ENCODE data around the gene PIMREG.

PIMREG gene

DNA sequence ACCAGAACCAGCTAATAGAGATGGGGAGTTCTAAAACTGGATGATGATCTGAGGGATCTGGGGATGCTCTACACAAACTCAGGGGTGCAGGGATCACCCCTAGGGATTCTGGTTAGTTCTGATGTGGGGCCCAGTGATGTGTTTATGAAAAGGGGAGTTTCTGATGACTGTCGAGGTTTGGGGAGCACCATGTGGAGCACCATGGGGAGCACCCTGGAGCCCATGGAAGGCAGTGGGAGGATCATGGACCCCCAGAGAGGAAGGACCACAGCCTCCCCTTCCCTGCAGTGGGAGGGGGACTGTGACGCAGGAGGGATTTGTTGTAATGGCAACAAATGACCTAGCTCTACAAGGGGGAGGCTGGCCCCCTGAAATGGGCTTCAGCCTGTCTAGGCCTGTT, 18.4 kb downstream of the PIMREG start:
- no peaks in the 10 kb centered on the region for H3K9me3 Mint-ChIP-seq
- peaks cover 16% of the 10 kb centered on the region for H3K4me1 Mint-ChIP-seq (ENCODE audit: low read depth)
- no peak overlapping the region for H3K27ac Mint-ChIP-seq
- H3K36me3 Mint-ChIP-seq (ENCODE audit: low read depth) = no peaks in the 10 kb centered on the region
- no peak for DNase-seq
- no peaks in the 10 kb centered on the region for H3K27me3 Mint-ChIP-seq
- H3K4me3 Mint-ChIP-seq = no peak overlapping the region

DNA sequence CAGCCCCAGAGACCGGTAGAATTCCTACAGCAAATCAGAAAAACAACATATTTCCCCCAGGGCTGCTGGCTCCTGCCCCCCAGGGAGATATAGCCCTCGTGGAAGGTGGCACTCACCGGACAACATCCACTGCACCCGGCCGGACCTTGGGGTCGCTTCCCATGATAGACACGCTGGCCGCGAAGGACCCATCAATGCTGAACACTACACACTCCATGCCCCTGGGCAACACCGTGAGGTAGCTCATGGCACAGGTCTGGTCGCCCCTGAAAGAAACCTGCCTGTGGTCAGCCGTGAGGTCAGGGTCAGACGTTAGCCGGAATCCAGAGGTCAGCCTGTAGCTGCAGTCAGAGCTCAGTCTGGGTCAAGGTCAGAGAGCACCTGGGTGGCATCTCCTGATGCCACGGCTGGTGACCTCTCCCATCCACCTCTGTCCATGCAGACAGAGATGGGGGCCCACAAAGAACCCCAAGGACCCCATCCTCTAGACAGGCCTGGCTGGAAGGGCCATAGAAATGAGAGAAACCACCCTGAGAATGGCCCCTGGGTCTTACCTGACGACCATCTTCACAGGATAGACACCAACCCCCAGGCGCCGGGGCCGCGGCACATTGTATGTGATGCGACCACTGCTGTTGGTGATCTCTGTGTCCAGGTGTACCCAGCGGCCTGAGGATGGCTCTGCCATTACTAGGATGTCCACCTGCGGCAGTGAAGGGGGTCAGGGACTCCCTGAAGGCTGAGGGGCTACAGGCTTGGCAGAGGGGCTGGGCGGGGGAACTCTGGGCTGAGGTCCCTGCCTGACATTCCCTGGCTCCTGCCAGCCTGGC, 19.6 kb downstream of the PIMREG start:
- no peaks in the 10 kb centered on the region for H3K36me3 Mint-ChIP-seq (ENCODE audit: low read depth)
- H3K27me3 Mint-ChIP-seq = no peaks in the 10 kb centered on the region
- no peak for DNase-seq
- no peak overlapping the region for H3K4me3 Mint-ChIP-seq
- no peak overlapping the region for H3K27ac Mint-ChIP-seq
- H3K4me1 Mint-ChIP-seq (ENCODE audit: low read depth) = peaks cover 16% of the 10 kb centered on the region
- H3K9me3 Mint-ChIP-seq = no peaks in the 10 kb centered on the region

- no peak for DNase-seq
- Mint-ChIP-seq H3K27ac (no peak overlapping the region), H3K27me3 (no peaks in the 10 kb centered on the region), H3K4me1 (ENCODE audit: low read depth) (peaks cover 16% of the 10 kb centered on the region), H3K4me3 (no peak overlapping the region), H3K9me3 (no peaks in the 10 kb centered on the region), H3K36me3 (ENCODE audit: low read depth) (no peaks in the 10 kb centered on the region)
Observed at GRCh38 chr17:6464446-6465041, 20.3 kb downstream of the PIMREG start.

DNA sequence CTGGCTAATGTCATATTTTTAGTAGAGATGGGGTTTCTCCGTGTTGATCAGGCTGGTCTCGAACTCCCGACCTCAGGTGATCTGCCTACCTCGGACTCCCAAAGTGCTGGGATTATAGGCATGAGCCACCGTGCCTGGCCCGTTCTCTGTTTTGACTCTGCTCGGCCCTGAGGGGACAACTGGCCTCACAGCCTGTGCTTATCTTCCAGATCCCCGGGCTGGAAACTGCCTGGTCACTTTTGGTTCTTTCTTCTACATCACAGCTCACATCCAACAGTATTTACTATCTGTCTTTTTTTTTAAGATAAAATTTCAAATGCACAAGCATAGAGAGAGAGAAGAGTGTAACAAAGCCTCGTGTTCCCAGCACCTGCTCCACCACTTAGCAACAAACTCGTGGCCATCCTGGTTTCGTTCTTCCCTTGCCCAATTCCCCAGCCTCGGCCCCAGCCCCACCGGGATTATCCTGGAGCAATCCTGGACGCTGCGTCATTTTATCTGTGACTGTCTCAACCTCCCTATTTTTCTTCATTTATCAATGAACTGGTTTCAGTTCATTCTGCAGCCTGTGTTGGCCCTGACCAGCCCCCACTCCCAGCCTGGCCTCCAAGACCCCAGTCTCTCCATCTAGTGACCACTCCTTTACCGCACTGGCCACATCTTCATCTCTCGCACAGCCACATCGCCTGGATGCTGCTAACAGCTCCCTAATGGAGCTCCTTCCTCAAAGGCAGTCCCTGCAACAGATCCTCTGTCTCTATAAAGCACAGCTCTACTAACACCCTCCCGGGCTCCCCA, 21.1 kb downstream of the PIMREG start:
- H3K27ac Mint-ChIP-seq = no peak overlapping the region

DNA sequence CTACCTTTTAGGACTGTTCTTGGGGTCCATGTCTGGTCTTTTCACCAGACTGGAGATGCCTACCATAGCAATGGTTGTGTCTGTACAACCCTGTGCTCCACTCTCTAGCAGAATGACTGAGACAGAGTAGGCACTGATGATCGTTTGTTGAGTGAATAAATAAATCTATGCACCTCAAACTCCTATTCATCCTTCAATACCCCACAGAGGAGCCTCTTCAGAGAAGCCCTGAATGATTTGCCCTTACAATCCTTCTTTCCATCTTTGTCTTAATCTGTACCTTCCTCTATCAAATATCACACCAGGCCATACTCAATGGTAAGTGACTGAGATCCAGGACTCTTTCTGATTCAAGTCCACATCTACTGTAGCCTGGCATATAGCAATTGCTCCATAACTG, 23.3 kb downstream of the PIMREG start:
- no peak for DNase-seq
- Mint-ChIP-seq H3K4me1 (ENCODE audit: low read depth) (no peaks in the 10 kb centered on the region), H3K27ac (no peak overlapping the region), H3K36me3 (ENCODE audit: low read depth) (no peaks in the 10 kb centered on the region), H3K27me3 (no peaks in the 10 kb centered on the region), H3K4me3 (no peak overlapping the region), H3K9me3 (no peaks in the 10 kb centered on the region)

More for the DNA sequence above, 21.1 kb downstream of the PIMREG start:
- Mint-ChIP-seq H3K4me3 (no peak overlapping the region), H3K27me3 (no peaks in the 10 kb centered on the region), H3K36me3 (ENCODE audit: low read depth) (no peaks in the 10 kb centered on the region), H3K9me3 (no peaks in the 10 kb centered on the region), H3K4me1 (ENCODE audit: low read depth) (peaks cover 16% of the 10 kb centered on the region)
- DNase-seq = no peak

- no peaks in the 10 kb centered on the region for H3K27me3 Mint-ChIP-seq
- H3K36me3 Mint-ChIP-seq (ENCODE audit: low read depth) = no peaks in the 10 kb centered on the region
- no peak overlapping the region for H3K4me3 Mint-ChIP-seq
- H3K27ac Mint-ChIP-seq = no peak overlapping the region
- H3K4me1 Mint-ChIP-seq (ENCODE audit: low read depth) = no peaks in the 10 kb centered on the region
- no peak for DNase-seq
- H3K9me3 Mint-ChIP-seq = no peaks in the 10 kb centered on the region
Observed at GRCh38 chr17:6468051-6468790, 24.0 kb downstream of the PIMREG start.

GRCh38 chr17:6470146-6470718, 26.0 kb downstream of the PIMREG start:
- Mint-ChIP-seq H3K4me3 (no peak overlapping the region), H3K4me1 (ENCODE audit: low read depth) (no peaks in the 10 kb centered on the region), H3K36me3 (ENCODE audit: low read depth) (no peaks in the 10 kb centered on the region), H3K27ac (no peak overlapping the region), H3K9me3 (no peaks in the 10 kb centered on the region), H3K27me3 (no peaks in the 10 kb centered on the region)
- DNase-seq = no peak

- no peak overlapping the region for H3K27ac Mint-ChIP-seq
- no peaks in the 10 kb centered on the region for H3K27me3 Mint-ChIP-seq
- H3K9me3 Mint-ChIP-seq = no peaks in the 10 kb centered on the region
- no peaks in the 10 kb centered on the region for H3K4me1 Mint-ChIP-seq (ENCODE audit: low read depth)
- no peak for DNase-seq
- no peaks in the 10 kb centered on the region for H3K36me3 Mint-ChIP-seq (ENCODE audit: low read depth)
- no peak overlapping the region for H3K4me3 Mint-ChIP-seq
Observed at GRCh38 chr17:6470751-6471521, 26.7 kb downstream of the PIMREG start.

- Mint-ChIP-seq H3K9me3 (no peaks in the 10 kb centered on the region), H3K4me3 (no peak overlapping the region), H3K27ac (no peak overlapping the region), H3K27me3 (no peaks in the 10 kb centered on the region), H3K36me3 (ENCODE audit: low read depth) (no peaks in the 10 kb centered on the region), H3K4me1 (ENCODE audit: low read depth) (no peaks in the 10 kb centered on the region)
- DNase-seq = no peak
Observed at GRCh38 chr17:6471531-6472465, 27.5 kb downstream of the PIMREG start.

GRCh38 chr17:6472517-6472916, 28.3 kb downstream of the PIMREG start:
- Mint-ChIP-seq H3K36me3 (ENCODE audit: low read depth) (no peaks in the 10 kb centered on the region), H3K27me3 (no peaks in the 10 kb centered on the region), H3K4me1 (ENCODE audit: low read depth) (no peaks in the 10 kb centered on the region), H3K9me3 (no peaks in the 10 kb centered on the region), H3K4me3 (no peak overlapping the region), H3K27ac (no peak overlapping the region)
- no peak for DNase-seq

GRCh38 chr17:6473128-6473767, 29.0 kb downstream of the PIMREG start:
- peak; percentile 79 for DNase-seq
- no peaks in the 10 kb centered on the region for H3K27me3 Mint-ChIP-seq
- H3K4me1 Mint-ChIP-seq (ENCODE audit: low read depth) = no peaks in the 10 kb centered on the region
- H3K27ac Mint-ChIP-seq = no peak overlapping the region
- no peaks in the 10 kb centered on the region for H3K36me3 Mint-ChIP-seq (ENCODE audit: low read depth)
- no peaks in the 10 kb centered on the region for H3K9me3 Mint-ChIP-seq
- H3K4me3 Mint-ChIP-seq = no peak overlapping the region

DNA sequence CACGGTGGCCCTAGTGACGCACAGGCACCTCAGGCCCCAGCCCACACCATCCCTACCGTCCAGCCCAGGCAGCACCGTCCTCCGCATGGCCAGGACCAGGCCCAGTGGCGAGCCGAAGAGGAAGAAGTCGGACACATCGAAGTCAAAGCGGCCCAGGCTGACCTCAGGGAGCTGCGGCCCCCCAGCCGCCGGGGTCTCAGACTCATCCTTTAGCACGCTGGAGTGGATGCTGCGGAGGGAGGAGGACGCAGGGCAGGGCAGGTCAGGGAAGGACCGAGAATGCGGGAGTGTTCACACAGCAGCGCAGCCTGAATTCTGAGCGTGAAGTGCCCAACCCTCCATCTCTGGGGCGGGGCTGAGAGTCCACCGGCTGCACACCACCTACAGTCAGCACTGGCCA, 30.1 kb downstream of the PIMREG start:
- Mint-ChIP-seq H3K27me3 (no peaks in the 10 kb centered on the region), H3K9me3 (no peaks in the 10 kb centered on the region), H3K4me3 (no peak overlapping the region), H3K4me1 (ENCODE audit: low read depth) (no peaks in the 10 kb centered on the region), H3K36me3 (ENCODE audit: low read depth) (no peaks in the 10 kb centered on the region), H3K27ac (no peak overlapping the region)
- DNase-seq = no peak

Measured in activated T-cell treated with anti-CD3 and anti-CD28 coated beads, Interleukin-2, amount 50 U/mL, for 24 hours (primary cell).